Esophagus squamous epithelium (tissue), 4 donors: ENCODE results near the gene CDK15.

ENCODE experiments used
- CTCF ChIP-seq, 6 experiments: fragments of 450-650 bp in 4 of 6; fragments of 200-600 bp in 2 of 6; sonication (generic) in 2 of 6; IDR thresholded peaks; one replicate each; pipeline ENCODE4 v1.5.1; 2016 to 2019; ENCODE audit warnings: antibody characterized with exemption in 6 of 6, mild to moderate bottlenecking in 4 of 6, moderate library complexity in 4 of 6
- POLR2A ChIP-seq, 4 donors: fragments of 450-650 bp; IDR thresholded peaks; one replicate each; pipeline ENCODE4 v1.6.1; 2017; ENCODE audit warnings: antibody characterized with exemption in 4 of 4, mild to moderate bottlenecking in 4 of 4, moderate library complexity in 3 of 4

GRCh38 chr2:201828220-201828619 lies 21.9 kb downstream of the CDK15 start:
- TF ChIP-seq CTCF (IDR thresholded peaks at IDR 0.05) (no peak), POLR2A (IDR thresholded peaks at IDR 0.05) (no peak)
